Measurements from ENCODE around the gene CC2D1A.

DNA sequence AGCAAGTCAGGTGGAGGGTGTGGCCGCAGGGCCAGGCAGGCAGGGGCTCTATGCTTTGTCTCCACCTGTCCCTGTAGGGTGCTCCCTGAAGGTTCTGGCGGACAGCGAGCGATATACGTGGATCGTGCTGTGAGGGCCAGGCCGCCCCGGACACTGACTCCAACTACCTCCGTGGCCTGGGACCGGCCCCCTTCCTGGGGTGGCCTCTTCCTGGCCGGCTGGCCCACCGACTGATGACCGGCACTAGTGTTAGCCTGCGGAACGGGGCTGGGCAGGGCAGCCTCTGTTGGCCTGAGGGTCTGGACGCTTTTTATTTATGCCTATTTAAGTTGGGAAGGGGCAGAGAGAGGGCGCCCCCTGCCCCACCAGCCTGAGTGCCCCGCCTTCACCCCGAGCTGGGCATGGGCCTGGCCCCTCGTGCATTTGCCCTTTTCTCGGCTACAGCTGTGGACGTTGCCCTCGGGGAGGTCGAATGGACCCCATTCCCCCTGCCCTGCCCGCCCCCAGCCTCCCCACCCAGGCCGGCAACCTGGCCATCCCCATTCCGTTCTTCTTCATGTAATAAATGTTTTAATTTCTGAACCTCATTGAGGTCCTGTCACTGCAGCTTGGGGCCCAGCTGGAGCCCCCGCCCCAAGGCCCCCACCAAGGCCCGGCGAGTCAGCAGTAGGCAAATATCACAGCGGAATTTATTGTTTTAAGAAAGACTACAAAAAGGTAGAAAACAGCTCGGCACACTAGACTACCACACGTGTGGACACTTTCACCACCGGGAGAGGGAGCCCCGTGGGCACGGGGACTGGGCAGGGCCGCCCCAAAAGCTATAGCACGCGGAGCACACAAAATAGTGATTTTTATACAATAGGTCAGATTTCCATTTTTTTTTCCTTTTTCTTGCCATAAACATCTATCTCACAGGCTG lies 55.1 kb downstream of the CC2D1A start:
- TF ChIP-seq YY1 (IDR thresholded peaks at IDR 0.05; ENCODE audit: insufficient read depth, insufficient read length) (no peak), SUZ12 (IDR thresholded peaks at IDR 0.05; ENCODE audit: extremely low read depth, insufficient read depth, insufficient read length) (no peak)

All from NT2/D1 (cell line).